Fibroblast of the conjunctiva (primary cell): ENCODE measurements around the gene TWIST2.
A peak's percentile ranks its signal among the peaks of the same experiment; 100 is the strongest.

Experiments
- DNase-seq: peaks from one replicate; pipeline ENCODE4 v3.0.0-alpha.2; 2010; ENCODE audit warnings: low read depth

The TWIST2 gene

DNA sequence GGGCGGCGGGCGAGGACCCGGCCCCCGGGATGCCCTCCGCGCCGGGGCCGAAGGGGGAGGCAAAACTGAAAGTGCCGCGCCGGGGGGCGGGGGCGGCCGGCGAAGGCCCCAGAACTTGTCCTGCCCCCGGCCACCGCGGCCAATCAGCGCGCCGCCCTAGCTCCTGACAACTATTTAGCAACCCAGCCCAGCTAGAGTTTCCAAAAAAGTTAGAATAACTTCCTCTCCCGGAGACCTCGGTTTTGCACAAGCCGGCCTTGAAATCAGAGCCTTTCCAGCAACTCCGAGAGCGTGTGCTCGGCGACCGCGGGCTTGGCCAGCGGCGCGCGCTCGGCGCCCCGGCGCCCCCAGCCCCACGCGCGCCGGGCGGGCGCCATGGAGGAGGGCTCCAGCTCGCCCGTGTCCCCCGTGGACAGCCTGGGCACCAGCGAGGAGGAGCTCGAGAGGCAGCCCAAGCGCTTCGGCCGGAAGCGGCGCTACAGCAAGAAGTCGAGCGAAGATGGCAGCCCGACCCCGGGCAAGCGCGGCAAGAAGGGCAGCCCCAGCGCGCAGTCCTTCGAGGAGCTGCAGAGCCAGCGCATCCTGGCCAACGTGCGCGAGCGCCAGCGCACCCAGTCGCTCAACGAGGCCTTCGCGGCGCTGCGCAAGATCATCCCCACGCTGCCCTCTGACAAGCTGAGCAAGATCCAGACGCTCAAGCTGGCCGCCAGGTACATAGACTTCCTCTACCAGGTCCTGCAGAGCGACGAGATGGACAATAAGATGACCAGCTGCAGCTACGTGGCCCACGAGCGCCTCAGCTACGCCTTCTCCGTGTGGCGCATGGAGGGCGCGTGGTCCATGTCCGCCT, at the start of gene TWIST2:
Gene TWIST2 (plus strand): TSS at position 245 of the 850 bp plus-strand sequence. CDS start 131 bp downstream, at position 376.
- DNase-seq: peak; percentile 92

DNA sequence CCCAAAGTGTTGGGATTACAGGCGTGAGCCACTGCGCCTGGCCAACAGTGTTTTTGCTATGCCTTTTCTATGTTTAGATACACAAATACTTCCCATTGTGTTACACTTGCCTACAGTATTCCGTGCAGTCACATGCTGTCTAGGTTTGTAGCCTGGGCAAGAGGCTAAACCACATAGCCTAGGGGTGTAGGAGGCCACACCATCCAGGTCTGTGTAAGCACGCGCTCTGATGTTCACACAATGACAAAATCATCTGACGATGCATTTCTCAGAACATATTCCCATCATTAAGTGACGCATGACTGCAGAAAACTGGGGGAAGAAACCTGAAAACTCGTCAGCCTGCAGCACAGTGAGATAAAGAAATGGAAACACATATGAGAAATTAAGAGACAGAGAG, 46.1 kb upstream of the TWIST2 start:
- DNase-seq: no peak

DNA sequence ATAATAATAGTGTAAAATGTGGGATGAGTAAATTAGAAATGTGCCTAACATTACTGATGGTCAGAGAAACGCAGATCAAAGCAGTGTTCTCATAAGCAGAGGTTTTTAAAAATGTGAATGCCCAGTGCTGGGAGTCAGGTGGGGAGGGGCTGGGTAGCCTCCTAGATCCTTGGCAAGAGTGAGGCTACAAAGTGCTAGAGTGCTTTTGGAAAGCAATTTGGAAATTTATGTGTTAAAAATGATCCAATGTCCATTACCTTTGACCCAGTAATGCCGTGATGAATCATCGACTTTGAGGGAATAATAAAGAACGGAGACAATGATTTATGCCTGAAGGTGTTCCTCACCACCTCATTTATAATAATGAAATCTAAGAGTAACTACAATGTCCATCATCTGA, 44.9 kb upstream of the TWIST2 start:
- no peak for DNase-seq

DNA sequence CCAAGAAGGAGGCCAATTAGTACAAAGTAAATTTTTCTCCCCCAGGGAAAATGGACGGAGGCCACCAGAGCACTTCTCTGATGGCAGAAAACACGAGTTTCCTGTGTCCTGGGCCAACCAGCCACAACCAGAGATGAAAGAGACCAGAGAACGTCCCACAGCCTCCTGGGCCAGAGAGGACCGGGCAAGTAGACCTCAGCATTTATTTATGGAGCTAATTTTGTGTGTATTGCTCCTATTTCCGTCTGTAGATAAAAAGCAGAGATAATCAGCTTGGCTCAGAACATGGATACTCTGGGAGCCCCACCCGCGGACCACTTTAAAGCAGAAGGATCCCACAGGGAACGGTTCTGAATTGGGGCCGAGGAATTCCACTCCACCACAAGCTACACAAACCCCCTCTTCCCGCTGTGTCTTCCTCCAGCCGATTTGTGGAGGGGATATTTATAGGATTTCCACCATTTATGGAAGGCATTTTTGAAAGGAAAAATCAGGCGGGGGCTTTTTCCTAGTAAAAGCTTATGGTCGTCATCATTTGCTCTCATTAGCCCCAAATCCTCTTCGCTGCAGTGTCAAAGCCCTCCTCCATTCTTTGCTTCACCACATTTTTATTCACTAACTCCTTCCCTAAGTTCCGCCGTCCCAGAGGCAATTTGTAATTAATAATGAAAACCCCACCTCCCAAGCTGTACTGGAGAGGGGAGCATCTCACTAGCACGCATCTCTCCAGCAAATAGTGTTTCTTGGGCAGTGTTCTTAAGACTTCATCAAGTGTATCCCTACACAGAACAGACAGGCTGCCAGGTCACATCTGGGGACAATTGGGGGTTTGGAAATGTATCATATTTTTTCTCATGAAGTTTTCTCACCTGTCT, 43.7 kb upstream of the TWIST2 start:
- DNase-seq: no peak

DNA sequence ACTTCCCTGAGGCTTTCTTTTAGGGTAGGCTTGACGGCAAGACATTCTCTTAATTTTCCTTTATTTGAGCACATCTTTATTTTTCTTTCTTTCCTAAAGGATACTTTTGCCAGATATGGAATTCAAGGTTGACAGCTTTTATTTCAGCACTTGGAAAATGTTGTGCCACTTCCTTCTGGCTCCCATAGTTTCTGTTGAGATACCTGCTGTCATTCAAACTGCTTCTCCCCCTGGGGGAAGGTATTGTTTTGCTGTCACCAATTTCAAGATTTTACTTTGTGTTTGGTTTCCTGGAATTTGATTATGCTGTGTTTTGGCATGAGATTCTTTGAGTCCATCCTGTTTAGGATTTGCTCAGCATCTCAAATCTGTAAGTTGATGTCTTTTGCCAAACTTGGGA, 39.1 kb upstream of the TWIST2 start:
- no peak for DNase-seq

DNA sequence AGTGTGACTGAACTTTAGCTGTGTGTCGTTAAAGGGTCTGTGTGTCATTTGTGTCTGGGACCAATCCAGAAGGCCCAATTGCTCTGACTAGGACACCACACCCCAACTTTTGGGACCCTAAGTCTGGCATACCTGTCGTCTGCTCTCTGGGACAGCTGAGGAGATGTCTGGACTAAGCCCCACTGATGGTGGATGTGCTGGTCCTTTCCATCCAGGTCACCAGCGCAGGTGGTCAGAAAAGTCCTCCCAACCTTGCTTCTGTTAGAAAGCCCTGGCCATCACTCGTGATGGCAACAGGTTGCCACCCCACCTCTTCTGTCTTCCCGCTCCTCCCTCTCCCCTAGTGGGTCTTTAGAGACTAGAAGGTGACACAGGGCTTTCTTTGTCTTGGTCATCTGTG, 37.6 kb upstream of the TWIST2 start:
- no peak for DNase-seq

DNA sequence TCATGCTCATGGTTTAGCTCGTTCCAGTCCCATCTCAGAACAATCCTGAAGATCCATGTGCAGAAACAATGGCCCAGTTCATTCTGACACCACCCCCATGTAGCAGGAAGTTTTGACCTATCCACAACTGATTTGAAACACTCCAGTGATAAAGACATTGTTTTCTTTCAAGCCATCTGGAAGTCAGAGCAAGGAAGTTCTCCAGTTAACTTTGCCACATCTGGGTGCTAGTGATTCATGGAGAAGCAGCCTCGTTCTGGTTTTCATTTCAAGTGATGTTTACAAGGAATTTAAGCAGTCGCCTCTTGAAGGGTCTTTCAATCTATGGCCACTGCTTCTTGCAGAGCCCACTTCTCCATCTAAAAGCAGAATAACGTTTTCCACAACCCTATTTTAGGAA, 36.6 kb upstream of the TWIST2 start:
- DNase-seq: peak; percentile 43

DNA sequence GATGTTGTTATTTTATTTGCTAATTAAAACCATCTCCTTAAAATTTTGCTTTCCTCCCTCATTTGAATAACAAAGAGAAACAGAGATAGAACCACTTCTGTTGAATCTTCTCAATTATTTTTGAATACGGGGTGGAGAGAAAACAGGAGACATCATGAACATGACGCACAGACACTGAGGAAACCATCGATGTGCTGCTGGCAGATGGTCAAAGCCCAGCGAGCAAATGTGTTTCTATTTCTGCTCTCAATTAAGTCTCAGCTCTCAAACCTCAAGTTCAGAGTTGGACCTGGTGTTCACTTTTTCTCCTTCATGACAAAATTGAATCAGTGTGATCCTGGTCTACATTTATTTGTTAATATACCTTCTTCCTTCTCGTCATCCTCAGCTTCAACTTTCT, 36.1 kb upstream of the TWIST2 start:
- peak; percentile 46 for DNase-seq

DNA sequence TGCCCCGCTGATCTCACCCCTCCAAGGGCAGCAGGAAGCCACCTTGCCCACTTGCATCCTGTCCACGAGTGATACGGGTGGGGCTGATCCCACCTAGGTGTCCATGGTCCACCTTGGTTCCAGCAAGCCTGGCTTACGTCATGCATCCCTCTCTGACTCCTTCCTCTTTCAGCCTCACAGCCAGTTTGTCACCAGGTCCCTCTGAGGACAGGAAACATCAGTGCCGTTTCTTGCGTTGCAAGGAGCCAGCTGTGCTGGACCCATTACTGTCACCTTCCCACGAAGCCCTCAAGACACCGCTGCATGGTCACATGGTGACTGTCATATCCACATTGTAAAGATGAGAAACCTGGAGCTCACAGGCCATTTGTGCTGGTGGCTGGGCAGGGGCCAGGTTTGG, 34.8 kb upstream of the TWIST2 start:
- DNase-seq: no peak

DNA sequence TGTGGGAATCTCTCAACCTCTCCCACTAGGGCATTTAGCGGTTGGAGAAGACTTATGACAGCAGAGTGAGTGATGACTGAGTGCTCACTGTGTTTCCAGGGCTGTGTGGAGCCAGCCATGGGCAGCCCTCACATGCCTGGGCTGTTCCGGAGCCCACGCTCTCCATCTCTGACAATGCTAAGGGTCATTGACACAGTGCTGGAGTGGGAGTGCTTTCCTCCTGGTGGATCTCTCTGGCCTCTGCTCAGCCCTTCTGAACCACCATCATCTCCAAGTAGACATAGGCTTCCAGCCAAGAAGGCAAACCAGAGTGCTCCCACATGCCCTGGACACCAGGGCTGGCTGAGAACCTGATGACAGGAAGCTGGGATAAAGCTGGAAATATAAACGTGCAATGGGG, 33.1 kb upstream of the TWIST2 start:
- DNase-seq: no peak

DNA sequence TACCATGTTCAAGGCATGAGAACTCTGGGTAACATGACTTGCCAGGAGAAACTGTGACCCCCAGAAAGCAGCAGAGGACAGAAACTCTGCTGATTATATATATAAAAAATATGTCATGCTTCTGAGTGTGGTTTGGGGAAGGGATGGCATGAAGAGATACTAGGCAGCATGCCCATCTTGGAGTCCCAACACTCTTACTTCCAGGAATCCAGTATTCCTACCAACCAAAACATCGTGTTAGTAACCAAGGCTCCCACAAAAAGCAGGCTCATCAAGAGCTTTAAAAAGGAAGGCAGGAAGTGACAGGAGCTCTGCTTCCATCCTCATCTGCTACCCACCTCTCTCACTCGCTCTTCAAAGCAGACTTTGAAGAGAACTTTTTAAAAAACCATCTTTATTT, 31.6 kb upstream of the TWIST2 start:
- no peak for DNase-seq

DNA sequence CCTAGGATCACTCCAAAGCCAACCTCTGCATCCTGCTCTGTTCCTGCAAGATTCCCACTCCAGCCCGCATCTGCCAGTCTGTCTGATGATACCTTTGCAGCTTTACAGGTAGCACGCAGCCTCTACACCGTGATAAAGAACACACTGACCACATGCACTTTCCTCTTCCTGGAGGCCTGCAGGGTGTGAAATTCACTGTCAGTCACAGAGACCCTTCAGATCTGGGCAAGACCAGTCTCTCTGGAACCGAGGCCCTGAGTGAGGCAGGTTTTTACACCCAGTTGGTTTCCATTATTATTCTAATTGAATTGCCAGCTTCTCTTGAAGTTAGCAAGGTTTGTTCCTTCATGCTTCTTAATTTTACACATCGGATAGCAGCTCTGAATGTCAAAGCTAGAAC, 30.5 kb upstream of the TWIST2 start:
- DNase-seq: no peak

DNA sequence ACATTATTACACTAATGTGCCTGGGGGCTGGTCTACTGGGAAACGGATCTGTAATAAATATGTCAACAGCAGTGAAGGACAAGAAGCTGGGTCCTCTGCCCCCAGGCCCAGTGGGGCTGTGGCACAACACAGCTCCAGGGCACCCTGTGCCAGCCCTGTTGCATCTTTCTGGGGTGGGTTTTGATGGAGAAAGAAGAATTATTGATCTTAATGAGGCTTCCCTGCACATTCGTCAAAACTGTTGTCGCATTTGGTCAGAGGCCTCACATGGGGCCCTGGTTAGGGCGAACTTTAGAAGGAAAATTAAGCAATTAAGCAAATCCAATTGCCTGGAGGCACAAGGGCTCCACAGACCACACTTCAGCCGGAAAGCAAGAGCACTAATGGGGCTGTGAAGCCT, 30.0 kb upstream of the TWIST2 start:
- DNase-seq: no peak

DNA sequence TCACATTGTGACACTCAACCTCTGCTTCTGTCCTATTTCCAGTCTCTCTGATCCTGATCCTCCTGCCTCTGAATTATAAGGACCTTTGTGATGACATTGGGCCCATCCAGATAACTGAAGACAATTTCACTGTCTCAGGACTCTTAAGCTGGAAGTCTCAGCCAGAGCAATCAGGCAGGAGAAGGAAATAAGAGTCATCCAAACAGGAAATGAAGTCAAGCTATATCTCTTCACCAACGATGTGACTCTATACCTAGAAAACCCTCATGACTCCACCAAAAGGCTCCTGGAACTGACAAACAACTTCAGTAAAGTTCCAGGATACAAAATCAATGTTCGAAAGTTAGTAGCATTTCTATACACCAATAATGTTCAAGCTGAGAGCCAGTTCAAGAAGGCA, 29.3 kb upstream of the TWIST2 start:
- no peak for DNase-seq

DNA sequence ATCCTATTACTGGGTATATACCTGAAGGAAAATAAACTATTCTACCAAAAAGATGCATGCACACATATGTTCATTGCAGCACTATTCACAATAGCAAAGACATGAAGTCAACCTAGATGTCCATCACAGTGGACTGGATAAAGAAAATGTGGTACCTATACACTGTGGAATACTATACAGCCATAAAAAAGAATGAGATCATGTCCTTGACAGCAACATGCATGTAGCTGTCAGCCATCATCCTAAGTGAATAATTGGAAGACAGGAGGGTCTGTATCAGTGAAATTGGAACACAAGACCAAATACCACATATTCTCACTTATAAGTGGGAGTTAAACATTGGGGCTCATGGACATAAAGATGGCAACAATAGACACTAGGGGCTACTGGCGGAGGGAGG, 27.7 kb upstream of the TWIST2 start:
- DNase-seq: no peak

DNA sequence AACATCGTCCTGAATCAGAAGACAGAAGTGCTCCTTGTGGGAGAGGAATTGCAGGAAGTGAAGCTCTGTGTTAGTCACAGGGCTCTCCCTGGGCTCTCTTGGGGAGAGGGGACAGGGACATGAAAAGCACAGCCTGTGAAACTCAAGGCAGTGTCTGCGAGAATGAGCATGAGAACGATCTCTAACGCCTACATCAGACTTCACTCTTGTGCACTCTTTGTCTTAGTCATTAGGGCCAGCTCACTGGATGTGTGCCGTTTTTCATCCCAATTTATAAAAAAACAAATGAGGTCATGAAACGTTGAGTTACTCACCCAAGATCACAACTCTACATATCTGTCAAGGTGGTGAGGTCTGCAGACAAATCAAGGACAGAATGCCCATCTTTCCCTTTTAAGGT, 27.0 kb upstream of the TWIST2 start:
- DNase-seq: no peak

DNA sequence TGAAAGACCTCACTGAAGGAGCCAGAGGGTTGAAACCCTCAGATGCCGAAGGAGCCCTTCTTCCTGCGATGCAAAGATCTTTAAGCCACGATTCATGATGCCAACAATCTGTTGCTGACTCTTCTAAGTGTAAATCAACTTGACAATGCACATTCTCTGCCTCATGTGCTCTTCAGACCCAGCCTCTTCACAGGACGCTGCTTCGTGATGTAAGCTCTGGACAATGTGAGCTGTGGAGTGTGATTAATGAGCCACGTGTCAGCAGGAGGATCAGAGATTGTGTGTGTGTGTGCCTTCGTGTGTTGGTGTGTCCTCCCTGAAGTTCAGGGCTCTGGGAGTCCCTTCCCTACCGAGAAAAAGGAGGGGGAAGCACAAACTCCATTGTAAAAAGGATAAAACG, 26.5 kb upstream of the TWIST2 start:
- DNase-seq: no peak

DNA sequence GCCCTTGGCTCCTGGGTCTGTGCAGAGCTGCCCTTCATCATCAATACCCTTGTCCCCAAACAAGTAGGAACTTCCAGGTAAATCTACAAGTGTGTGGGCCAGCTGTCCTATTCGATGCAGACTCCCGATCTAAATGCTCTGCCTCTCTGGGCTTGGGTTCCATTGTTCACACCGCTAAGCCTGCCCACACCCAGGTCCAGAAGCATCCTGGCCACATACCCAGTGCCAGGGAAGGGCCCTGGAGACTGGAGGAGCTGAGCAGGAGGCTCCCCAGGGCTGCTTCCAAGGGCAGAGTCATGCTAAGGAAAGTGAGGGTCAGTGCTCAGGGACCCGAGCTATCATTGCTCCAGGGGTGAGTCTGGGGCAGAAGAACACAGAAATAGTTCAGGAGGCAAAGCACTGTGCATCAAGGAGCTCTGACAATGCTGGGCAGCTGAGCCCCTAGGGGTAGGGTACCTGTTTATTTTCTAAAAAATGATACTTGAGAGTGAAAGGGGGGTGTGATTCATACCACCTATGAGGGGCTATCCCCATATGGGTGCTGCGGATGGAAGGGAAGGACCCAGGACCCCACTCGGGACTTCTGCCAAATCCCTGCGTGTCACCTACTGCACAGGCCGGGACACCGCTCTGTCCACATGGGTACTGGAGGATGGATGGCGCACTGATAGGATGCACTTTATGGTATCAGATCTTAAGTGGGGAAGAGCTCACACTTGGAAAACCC, 25.8 kb upstream of the TWIST2 start:
- DNase-seq: no peak

DNA sequence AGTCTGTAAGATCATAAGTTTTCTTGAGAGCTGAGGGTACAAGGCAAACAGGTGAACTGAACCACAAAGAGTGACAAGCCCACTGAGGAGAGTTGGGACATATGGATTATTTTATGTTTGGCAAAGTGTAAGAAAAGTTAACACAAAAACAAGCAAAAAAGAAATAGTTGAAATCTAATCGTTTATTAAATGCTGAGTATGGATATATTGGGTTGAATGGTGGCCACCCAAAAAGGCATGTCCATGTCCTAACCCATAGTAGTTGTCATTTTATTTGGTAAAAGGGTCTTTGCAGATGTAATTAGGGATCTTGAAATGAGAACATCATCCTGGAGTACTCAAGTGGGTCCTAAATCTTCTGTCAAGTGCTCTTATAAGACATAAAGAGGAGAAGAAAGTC, 24.9 kb upstream of the TWIST2 start:
- no peak for DNase-seq

DNA sequence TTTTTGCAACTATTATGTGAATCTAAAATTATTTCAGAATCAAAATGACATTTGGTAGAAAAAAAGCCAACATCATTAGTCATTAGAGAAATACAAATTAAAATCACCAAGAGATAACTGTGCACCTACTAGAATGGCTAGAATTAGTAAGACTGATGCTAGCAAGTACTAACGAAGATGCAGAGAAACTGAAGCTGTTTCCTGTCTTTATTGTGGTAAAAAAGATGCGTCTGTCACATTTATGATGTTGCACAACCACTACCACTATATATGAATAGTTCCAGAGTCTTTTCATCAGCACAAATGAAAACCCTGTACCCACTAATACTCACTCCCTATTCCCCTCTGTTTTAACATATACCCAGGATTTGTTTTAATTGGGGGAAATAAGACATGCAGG, 16.7 kb upstream of the TWIST2 start:
- DNase-seq: no peak

DNA sequence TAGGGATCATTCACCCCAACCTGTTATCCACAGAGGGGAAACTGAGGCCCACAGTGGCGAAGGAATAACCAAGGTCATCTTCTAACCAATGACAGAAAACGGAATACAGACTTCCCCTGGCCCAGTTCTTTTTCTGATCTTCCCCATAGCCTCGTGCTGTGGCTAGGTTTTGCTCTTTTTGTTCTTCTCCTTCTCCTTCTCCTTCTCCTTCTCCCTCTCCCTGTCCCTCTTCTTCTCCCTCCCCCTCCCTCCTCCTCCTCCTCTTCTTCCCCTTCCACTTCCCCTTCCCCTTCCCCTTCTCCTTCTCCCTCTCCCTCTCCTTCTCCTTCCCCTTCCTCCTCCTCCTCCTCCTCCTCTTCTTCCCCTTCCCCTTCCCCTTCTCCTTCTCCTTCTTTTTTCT, 12.9 kb upstream of the TWIST2 start:
- DNase-seq: no peak

DNA sequence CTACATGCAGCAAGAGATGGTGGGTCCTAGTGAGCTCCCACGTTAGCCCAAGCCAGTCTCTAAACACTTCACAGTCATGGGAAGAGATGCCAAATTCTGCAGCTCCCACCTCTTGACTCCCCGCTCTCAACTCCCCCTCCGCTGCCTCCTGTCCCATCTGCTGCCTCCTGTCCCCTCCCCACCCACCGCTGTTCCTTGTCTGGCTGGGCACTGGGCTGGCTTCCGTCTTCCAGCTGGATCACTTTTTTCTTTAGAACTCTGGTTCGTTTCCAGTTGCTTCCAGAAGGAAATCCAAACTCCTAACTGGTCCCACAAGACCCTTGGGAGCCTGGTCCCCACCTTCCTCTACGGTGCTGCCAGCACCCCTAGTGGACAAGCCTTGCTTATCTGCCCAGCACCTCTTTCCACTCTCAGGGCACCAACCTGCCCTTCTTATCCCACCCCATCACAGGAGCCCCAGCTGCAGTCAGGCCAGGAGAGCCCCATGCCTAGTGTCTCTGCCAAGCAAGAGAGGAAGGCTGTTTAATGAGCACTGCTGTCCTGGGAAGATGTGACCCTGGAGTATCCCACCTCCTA, 12.1 kb upstream of the TWIST2 start:
- DNase-seq: no peak
